Erythroblast (primary cell): ENCODE measurements around the gene GPX3.

Experiments
- GATA1 ChIP-seq: IDR thresholded peaks from 2 replicates; pipeline ENCODE4 v1.6.1; 2011; ENCODE audit warnings: low read depth, mild to moderate bottlenecking, control low read depth, low read length, moderate library complexity
- POLR2A ChIP-seq: IDR thresholded peaks from 2 replicates; pipeline ENCODE4 v1.6.1; 2011; ENCODE audit warnings: mild to moderate bottlenecking, low read length

GRCh38 chr5:151071021-151071420 is 50.6 kb downstream of the GPX3 start:
- no peak for TF ChIP-seq POLR2A
- TF ChIP-seq GATA1 = no peak
